GM19328 (cell line): ENCODE measurements around the gene SCAF1.

Experiments
- ATAC-seq: cut with Tn5 transposase; IDR thresholded peaks from one replicate; pipeline ENCODE4 v1.9.1; 2021; ENCODE audit warnings: mild to moderate bottlenecking, moderate library complexity; ENCODE audit not compliant: unreplicated experiment

The SCAF1 gene

DNA sequence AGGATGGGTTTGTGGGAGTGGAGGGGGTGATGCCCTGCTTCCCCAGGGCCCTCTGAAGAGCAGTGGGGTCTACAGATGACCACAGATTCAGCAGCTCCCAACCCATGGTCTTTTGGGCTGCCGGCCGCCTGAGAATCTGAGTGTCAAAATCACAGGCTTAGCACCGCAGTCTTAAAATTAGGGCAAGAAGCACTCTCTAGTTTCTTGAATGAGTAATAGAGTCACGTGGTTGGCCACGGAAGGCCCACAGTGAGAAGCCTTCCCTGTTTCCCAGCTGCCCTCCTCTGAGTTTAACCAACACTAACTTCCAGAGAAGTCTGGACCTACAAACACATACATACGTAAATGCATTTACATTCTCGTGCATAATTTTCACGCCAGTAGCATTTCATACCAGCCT, 40.3 kb downstream of the SCAF1 start:
- no peak for ATAC-seq

DNA sequence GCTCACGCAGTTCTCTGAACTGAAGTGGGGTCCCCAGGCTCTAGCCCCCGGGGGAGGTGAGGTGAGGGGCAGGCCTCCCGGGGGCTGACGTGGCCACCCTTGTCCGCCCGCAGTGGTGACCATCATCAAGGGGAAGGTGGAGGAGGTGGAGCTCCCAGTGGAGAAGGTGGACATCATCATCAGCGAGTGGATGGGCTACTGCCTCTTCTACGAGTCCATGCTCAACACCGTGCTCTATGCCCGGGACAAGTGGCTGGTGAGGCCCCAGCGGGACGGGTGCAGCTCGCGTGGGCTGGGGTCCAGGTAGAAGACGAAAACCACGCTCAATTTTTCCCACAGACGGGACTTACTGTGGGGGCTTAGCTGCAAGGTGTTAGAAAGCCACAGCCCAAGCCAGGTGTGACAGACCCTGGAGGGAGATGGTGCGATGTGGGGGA, 41.8 kb downstream of the SCAF1 start:
- no peak for ATAC-seq

DNA sequence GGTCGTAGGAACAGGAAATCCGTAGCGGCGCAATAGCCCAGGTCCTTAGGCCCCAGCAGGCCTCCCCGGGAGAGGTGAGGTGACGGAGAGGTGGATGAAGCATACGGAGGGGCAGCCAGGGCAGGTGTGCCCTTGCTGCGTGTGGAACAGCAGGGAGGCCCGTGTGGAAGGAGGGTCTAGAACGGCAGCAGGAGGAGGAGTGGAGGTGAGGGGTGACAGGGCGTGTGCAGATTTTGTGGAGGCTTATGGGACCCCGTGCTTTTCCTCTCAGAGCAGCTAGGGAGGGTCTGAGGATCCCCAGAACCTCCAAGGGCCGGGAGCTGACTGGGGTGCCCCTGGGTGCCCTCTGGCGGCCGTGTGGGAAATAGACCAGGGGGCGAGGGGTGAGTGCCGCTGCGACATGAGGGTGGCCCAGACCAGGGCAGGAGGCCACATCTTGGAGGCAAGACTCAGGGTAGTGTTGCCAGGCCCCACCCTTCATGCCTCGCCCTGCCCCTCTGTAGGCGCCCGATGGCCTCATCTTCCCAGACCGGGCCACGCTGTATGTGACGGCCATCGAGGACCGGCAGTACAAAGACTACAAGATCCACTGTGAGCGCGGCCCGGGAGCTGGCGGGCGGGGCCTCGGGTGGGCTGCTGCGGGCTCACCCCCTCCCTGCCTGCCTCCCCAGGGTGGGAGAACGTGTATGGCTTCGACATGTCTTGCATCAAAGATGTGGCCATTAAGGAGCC, 42.4 kb downstream of the SCAF1 start:
- no peak for ATAC-seq

DNA sequence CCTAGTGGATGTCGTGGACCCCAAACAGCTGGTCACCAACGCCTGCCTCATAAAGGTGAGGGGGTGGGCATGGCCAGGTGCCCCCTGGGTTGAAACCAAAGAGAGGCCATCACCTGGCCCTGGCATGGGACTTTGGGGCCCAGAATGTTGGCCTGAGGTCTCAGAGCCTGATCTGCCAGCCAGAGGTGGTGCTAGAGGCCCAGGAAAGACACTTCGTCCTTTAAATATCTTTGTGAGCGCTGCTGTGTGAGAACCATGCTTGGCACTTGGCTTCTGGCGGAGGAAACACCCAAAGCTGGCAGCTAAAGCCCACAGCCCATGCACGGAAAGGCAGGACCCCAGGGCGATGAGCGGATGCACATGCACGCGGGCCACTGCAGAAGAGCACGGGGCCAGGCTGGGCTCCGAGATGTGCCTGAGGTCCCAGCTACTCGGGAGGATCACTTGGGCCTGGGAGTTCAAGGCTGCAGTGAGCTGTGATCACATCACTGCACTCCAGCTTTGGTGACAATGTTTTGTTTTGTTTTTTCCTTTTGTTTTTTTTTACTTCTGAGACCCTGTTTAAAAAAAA, 43.1 kb downstream of the SCAF1 start:
- ATAC-seq: no peak

DNA sequence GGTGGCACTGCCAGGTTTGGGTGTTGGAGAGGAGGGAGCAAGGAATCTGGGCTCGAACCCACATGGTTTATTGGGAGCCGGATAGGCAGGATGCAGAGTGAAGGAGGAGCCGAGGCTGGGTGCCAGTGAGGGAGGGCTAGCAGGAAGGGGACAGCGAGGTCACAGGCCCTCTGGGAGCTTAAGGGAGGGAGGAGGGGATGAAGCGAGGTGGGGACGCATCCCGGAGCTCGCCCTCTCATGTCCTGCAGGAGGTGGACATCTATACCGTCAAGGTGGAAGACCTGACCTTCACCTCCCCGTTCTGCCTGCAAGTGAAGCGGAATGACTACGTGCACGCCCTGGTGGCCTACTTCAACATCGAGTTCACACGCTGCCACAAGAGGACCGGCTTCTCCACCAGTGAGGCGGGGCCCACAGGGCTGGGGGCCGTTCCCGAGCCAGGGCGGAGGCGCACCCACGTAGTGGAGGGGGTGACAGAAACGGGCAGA, 43.9 kb downstream of the SCAF1 start:
- ATAC-seq: no peak

DNA sequence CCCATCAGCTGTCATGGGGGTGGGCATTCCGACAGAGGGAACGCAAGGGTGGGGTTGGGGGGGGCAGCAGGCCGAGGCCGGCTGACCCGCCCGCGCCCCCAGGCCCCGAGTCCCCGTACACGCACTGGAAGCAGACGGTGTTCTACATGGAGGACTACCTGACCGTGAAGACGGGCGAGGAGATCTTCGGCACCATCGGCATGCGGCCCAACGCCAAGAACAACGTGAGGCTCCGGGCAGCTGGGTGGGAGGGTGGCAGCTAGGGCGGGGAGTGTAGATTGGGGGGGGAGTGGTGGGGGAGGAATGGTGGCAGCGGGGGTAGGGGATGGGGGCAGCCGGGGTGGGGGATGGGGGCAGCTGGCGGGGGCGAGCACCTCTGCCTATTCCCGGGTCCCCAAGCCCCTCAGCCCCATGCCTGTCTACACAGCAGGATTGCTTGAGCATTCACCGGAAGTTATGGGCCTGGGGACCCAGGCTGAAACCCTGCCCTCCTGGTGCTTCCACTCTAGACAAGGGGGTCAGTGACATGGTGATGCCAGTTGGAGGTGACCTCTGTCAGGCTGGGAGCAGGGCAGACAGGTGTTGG, 44.6 kb downstream of the SCAF1 start:
- ATAC-seq: no peak

DNA sequence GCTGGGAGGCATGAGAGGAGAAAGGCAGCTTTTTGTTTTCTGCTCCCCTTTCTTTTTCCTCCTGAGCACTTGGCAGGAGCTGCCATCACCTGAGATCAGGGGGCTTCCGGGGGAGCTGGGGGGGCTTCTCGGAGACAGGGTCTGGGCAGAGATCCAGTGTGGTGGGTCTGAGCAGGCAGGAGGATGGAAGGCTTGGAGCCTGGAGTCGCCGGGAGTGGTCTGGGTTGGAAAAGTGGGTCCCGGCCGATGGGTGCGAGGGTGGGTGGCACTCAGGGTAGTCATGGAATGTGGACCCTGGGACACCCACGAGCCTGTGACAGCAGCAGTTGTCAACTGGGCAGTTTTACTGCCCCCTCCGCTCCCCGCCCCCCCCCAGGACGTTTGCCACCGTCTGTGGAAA, 45.1 kb downstream of the SCAF1 start:
- no peak for ATAC-seq

DNA sequence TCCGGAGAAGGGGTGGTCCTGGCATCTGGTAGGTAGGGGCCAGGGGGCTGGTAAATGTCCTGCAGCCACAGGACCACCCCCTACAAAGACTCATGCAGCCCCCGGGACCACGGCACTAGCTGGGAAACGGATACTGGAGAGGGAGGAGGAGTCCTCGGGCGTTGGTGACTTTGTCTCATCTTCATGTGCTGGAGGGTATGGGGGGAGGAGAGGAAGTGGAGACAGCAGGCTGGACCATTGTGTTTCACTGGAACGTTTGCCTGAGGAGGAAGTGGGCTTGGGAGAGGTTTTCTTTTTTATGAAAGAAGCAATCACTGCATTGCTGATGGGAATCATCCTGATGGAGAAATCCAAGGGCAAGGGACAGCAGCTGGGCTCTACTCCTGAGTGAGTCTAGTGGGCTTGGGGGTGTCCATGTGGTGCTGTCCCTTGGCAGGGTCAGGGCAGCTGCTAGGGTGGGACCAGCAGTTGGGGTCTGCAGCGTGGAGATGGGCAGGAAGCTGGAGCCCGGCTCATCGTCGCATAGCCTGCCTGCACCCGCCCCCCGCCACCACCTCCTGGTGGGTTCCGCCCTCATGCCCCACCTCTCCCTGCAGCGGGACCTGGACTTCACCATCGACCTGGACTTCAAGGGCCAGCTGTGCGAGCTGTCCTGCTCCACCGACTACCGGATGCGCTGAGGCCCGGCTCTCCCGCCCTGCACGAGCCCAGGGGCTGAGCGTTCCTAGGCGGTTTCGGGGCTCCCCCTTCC, 45.7 kb downstream of the SCAF1 start:
- ATAC-seq: no peak

DNA sequence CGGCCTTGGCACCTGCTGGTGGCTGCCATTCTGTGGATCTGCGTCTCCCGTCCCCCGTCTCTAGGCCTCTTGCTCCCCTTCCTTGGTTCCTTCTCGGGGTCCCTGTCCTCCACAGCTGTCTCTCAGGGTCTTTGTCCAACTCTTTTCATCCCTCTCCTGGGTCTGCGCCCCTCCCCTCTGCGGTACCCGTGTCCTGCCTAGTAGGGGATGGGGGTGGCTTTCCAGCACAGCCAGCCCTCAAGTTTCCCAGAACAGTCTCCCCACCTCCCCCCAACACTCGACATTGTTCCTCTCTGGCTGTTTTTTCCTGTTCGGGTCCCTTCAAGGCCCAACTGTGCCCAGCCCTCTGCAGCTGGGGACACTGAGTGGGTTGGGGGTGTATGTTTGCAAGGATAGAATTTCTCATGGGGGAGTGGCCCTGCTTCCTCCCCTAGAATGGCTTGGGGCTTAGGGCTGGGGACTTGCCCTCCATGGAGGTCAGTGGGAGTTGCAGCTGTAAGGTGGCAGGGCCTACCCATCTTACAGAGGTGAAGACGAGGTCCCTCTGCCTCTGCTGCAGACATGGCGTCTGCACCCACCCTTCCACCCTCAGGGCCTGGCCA, 46.6 kb downstream of the SCAF1 start:
- no peak for ATAC-seq

DNA sequence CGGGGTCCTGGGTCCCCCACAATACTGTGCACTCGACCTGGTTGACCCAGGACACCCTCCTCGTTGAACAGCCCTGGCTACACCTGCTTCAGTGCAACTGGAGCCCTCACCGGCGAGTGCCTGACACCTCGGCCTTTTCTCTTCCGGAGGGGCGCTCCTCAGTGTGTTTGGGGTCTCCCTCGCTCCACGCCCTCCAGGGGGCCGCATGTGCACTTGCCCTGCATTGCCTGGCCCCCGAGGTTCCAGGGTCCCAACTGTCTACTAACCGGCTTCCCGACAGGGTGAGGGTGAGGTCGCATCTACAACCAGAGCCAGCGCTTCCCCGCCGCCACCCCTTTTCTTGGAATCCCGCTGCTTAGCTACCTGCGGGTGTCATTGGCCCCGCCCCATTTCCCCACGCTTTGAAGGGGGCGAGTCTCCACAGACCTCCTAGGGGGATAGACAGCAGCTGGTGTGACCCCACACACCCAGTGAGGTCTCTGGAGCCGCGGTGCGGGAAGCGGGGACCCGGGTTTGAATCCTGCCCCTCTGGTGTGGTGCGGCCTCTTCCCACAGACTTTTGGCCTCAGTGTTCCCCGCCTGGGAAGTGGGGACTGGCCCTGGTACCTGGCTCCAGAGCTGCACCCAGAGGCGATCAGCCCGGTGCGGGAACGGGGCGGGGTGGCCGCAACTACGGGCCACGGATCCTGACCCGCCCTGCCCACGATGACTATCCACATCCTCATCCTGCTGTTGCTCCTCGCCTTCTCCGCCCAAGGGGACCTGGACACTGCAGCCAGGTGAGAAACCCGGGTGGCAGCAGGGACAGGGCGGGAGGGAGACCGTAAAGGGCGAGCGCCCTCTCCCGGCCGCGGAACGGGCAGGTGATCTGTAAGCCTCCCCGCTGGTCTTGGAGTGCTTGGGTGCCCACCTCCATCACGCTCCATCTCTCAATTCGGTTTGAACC, 47.4 kb downstream of the SCAF1 start, which contains the start of gene ADM5:
TSS of gene ADM5 (plus strand) at position 462 of the 946 bp plus-strand sequence. CDS start at position 706, 244 bp downstream.
- ATAC-seq: no peak

DNA sequence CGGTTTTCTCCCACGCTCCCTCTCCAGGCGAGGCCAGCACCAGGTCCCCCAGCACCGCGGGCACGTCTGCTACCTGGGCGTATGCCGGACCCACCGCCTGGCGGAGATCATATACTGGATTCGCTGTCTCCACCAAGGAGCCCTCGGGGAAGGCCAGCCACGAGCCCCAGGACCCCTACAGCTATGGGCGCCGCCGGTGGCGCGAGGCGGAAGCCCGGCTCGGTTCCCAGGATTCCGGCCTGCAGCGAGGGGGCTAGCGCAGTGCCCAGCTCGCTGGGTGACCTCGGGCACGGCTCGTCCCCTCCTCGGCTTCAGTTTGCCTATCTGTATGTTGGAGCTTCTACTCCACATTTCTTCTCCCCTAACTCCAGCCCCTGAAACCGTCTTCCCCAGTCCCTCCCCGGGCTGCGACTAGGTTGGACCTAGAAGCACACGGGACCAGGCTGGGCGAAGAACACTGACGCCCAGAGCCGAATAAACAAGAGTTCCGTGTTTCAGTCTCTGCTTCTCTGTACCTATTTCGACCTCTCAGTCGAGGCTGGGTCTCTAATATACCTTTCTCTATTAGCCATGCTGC, 48.2 kb downstream of the SCAF1 start:
- no peak for ATAC-seq

DNA sequence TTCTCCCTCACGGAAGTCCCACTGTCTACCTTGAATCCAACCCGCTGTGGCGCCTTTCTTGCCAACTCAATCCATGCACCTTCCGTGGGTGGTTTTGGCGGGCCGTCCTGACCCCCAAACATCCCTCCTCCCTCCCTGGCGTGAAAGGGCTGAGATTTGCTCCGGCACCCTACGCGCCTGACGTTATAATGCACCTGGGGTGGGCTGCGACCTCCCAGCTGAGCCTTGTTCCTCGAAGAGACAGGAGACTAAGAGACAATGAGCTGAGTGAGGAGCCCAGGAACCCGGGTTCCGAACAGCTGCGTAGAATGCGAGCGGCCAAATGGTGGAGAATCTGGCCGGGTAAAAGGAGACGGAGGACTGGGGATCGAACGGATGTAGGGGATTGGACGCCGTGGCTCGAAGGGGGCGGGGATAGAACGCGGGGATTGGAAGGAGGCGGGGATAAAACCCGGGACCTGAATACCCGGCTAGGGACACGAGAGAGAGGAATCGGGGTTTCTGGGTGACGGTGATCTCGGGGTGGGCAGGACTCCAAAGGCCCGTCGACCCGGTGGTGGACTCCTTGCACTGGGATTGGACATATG, 48.7 kb downstream of the SCAF1 start, which contains the start of gene CPT1C:
TSS of gene CPT1C (plus strand) at position 461 of the 587 bp plus-strand sequence. CDS start 1,137 bp downstream, outside the sequence.
- no peak for ATAC-seq

DNA sequence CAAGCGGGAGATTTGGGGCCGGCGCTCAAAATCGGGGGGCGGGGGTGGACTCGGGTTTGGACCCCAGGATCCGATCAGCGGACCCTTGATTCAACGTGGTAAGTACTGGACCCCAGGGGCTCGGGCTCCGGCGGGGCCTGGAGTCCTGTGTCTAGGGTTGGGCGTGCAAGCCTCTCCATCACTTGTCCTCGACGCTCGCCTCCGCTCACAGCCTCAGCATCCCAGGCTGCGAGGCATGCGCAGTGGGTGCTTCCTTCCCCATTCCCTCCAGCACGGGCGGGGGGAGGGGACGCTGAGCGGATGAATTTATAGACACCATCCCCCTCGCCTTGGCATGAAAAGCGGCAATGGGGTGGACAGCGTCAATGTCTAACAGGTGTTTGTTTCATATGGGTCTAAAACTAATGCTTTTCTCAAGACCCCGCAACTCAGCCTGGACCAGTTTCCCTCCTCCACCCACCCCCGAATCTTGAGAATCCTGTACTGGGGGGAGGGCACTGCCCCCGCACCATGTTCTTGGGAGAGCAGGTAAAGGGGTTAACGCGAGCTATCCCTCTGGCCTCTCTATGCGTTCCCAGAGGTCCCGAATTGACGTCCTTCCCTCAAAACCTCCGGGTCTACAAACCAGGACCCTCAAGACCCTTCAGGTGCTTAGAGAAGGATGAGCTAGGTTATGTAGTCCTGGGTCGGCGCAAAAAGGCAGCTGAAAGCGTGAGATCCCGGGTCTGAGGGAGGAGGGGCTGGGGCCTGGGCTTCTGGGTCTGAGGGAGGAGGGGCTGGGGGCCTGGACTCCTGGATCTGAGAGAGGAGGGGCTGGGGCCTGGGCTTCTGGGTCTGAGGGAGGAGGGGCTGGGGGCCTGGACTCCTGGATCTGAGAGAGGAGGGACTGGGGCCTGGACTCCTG, 49.5 kb downstream of the SCAF1 start:
- no peak for ATAC-seq

DNA sequence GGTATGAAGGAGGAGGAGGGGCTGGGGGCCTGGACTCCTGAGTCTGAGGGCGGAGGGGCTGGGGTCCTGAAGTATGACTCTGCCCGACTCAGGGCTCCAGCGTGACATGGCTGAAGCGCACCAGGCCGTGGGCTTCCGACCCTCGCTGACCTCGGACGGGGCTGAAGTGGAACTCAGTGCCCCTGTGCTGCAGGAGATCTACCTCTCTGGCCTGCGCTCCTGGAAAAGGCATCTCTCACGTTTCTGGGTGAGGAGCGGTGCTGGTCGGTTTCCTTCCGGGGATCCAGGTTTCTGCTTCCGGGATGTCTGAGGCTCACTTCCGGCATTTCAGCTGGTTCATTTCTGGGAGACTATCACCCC, 50.1 kb downstream of the SCAF1 start:
- ATAC-seq: no peak

DNA sequence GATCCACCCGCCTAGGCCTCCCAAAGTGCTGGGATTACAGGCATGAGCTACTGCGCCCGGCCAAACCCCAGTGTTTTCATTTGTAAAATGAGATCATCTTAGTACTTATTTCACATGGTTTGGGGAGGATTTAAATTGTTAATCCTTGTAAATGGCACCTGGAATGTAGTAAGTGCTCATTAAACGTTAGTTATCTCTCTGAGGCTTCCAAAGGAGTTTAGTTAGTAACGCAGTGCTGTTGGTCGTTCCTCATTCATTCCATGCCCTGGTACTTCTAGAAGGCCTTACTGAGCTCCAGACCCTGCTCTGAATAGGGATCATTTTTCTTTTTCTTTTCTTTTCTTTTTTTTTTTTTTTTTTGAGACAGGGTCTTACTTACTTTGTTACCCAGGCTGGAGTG, 54.1 kb downstream of the SCAF1 start:
- no peak for ATAC-seq

DNA sequence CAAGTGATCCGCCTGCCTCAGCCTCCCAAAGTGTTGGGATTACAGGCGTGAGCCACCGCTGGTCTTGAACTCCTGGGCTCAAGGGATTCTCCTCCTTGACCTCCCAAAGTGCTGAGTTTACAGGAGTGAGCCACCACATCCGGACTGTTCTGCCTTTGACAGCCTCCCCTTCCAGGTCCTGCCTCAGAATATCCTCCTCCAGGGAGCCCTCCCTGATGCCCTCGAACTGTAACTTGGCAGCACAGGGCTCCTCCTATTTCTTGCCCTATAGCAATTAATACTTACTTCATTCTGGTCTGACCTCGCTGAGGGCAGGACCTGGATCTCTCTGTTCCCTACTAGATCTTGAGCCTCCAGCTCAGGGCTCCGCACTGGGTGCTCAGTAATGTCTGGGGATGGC, 54.9 kb downstream of the SCAF1 start:
- ATAC-seq: no peak

DNA sequence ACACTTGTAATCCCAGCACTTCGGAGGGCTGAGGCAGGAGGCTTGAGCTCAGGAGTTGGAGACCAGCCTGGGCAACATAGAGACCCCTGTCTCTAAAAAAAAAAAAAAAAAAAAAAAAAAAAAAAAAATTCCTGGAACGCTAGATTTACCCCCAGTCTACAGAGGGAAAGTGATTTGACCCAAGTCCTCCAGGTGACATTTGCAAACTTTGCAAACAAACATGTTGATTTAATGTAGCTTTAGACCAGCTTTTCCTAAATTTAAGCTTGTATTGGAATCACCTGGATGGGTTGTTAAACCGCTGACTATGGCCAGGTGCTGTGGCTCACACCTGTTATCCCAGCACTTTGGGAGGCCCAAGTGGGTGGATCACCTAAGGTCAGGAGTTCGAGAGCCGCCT, 57.4 kb downstream of the SCAF1 start:
- no peak for ATAC-seq

DNA sequence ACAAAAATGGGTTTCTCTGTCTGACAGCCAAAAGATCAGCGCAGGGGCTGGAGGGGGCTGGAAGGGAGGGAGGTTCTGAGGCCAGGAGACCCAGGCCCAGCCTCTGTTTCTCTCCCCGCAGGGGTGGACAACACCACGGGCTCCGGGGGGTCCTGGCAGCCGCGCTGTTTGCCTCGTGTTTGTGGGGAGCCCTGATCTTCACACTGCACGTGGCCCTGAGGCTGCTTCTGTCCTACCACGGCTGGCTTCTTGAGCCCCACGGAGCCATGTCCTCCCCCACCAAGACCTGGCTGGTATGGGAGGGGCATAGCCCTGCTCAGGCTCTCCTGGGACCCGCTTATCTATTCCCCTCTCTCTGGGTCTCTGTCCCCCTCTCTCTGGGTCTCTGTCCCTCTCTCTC, 58.6 kb downstream of the SCAF1 start:
- ATAC-seq: no peak
